Right lung (tissue), 5 donors: ENCODE measurements around the gene RTN4RL2. TPM values are rescaled to one million over a fixed set of nuclear protein-coding genes. Genes with fewer than 3 reads are reported as not detected.

Experiments
- DNase-seq, 2 donors: peaks; one replicate each; pipeline ENCODE4 v3.0.0-alpha.2; 2013
- polyA plus RNA-seq, 5 donors: library from polyadenylated mRNA; unstranded; fragments of 120-200 nt; gene quantifications; one replicate each; pipeline versions ENCODE4 v1.2.1 to v1.2.3, GENCODE V29; 2013; ENCODE audit warnings: inconsistent platforms in 1 of 5, low replicate concordance in 1 of 5; ENCODE audit not compliant: insufficient read length in 5 of 5, insufficient read depth in 1 of 5

Gene RTN4RL2
- polyA plus RNA-seq, 5 donors: 1.3 to 4.5 (median 1.6) TPM

- DNase-seq: no peak
Observed at GRCh38 chr11:57460758-57461749, 726 bp downstream of the RTN4RL2 start.

DNA sequence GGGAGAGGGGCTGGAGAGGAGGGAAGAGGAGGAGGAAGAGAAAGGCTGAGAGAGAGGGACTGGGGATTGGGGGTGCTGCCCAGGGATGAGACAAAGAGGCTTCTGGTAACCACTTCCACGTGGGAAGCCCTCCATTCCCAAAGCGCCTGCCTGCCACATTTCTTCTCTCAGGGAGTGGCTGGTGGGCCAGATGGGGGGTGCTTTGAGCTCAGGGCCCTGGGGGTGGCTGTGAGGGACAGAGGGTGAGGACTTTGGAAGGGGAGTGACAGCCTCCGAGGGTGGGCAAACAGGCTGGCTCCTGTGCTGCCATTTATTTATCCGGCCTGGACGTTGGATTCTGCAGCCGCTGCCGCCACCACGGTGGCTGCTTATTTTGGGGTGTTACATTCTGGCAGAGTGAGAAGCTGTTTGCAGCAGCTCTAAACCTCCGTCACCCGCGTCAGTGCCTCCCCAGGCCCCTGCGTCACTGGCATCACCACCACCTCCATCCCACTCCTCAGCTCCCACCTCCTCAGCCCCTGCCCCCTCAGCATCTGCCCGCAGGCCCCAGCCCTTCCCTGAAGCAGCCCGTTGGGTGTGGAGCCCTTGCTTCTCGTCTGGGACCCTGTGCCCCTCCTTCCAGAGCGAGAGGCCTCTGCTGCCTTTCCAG lies 1.6 kb downstream of the RTN4RL2 start:
- no peak for DNase-seq

DNA sequence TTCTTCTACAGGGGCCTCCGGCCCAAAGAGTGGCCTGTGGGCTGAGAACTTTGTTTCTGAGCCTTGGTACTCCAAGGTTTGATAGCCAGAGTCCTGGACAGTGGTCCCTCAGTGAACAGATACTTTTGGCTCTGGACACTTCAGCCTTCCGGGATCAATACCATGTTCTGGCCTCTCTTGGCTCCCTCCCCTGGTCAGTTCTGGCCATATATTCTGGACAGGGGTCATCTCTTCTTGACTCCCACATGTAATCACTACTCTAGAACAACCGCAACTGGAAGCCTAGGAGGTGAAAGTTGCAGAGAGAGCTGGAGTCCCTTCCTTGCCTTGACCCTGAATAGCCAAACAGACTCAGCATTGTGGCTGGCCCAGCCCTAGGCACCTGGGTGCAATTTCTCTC lies 2.3 kb downstream of the RTN4RL2 start:
- no peak for DNase-seq

DNA sequence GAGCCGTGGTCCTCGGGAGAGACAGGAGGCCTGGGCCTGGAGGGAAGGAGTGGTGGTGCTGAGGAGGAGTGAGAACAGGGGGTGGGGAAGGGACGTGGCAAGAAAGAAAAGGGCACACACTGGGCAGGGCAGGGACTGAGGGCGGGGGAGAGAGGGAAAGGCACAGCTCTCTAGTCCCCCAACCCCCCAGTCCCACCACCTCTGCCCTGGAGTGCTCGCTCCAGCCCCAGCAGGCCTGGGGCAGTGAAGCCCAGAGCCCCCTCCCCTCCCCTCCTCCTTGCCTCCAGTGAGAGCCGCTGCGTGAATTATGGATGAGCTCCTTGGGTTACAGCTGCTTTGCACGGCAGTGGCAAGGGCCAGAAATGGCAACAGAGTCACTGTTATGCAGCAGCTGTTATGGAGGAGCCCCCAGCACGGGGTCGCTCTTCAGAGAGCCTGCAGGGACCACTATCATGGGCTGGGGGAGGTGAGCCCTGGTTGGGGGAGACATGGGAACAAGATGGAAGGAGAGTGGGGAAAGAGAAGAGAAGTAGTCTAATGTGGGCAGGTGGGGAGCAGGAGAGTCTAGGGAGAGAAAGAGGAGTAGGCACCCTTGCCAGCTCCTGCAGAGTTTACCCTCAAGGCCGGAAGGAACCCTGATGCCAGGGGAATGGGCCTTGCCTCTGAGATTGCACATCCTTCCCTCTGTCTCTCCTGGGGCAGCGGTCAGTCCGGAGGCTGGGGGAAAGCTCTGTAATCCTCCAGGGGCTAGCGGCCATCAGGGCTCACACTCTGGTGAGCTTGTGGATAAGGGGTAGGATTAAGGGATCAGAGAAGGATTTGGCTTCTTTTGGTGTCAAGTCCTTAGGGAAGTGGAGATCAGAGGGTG lies 3.6 kb downstream of the RTN4RL2 start:
- no peak for DNase-seq

DNA sequence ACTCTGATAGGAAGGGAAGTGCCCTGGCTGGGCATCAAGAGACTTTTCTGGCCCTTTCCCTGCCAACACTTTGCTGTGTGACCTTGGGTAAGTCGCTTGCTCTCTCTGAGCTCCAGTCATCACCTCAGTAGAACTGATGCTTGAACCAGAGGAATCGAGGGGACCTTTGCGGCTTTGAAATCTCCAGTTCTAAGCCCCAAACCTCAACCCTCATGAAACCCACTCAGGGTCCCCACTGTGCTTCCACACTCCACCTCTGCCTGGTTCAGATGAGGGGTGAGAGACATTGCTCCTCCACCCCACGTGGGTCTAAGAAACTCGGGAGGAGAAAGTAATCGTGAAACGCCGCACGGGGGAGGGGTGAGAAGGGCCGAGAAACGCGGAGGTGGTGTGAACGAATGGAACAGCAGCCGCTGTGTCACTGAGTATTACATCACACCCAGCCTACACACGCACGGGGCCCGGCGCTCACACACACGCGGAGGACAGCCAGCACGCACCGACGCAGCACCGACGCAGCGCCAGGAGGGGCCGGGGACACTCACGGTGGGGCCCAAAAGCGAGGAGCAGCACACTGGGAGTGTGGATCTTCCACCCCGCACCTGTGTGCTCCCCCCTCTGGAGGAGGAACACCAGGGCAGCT lies 4.3 kb downstream of the RTN4RL2 start:
- DNase-seq: no peak

GRCh38 chr11:57466680-57467079 lies 6.4 kb downstream of the RTN4RL2 start:
- no peak for DNase-seq

DNA sequence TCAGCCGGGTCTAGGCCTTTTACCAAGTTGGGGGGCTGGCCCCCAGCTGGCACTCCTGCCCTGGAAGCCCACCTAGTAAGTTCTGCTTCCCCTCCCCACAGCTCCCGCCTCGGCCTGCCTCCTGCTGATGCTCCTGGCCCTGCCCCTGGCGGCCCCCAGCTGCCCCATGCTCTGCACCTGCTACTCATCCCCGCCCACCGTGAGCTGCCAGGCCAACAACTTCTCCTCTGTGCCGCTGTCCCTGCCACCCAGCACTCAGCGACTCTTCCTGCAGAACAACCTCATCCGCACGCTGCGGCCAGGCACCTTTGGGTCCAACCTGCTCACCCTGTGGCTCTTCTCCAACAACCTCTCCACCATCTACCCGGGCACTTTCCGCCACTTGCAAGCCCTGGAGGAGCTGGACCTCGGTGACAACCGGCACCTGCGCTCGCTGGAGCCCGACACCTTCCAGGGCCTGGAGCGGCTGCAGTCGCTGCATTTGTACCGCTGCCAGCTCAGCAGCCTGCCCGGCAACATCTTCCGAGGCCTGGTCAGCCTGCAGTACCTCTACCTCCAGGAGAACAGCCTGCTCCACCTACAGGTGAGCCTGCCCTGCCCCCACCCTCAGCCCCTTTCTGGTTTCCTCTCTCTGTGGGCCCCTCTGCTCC lies 7.3 kb downstream of the RTN4RL2 start:
- DNase-seq: no peak

DNA sequence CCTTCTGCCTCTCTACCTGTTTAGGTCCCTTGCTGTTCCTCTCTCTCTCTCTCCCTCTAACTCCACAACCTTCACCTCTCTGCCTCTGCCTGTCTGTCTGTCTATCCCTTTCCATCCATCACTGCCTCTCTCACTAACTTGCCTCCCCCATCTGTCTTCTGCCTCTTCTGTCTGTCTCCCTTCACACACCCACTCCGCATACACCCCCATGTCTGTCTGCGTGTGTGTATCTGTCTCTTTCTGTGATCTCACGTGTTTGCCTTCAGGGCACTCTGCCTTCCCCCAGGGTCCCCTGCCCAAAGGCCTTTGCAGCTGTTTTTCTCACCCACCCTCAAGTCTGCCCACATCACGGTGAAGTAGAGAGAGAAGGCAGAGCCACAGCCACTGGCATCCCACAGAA lies 7.9 kb downstream of the RTN4RL2 start:
- no peak for DNase-seq

GRCh38 chr11:57469268-57469667 lies 8.9 kb downstream of the RTN4RL2 start:
- no peak for DNase-seq

GRCh38 chr11:57471496-57471895 lies 11.2 kb downstream of the RTN4RL2 start:
- no peak for DNase-seq

GRCh38 chr11:57473285-57473841 lies 13.0 kb downstream of the RTN4RL2 start:
- no peak for DNase-seq

- no peak for DNase-seq
Observed at GRCh38 chr11:57474017-57474802, 13.9 kb downstream of the RTN4RL2 start.

DNA sequence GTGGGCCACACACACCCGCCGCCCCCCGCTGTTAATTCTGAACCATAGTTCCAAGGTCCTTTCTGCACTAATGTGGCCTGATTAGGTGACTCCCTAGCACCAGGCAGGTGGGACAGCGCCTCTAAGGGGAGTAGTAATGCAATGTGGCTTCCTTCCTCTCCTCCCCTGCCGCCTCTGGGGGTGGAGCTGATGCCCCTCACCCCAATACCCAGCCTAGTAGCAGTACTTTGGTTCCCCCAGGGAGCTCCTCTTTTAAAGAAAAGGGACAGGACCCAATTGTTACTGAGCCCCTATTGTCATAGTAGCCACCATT lies 14.4 kb downstream of the RTN4RL2 start:
- DNase-seq: no peak

GRCh38 chr11:57475191-57475590 lies 14.9 kb downstream of the RTN4RL2 start:
- no peak for DNase-seq

DNA sequence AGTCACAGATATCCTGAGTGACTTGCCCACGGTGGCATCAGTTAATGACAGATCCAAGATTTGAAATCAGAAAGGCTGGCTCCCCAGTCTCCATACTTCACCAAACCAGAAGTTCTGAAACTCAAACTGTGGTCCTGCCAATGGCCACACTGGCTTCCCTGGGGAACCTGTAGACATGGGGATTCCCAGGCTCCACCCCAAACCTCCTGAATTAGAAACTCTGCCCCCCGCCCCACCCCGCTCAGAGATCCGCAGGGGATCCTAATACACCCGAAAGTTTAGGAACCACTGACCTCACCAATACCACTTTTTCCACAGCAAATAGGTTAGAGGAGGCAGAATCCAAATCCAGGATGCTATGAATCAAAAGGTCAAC lies 15.3 kb downstream of the RTN4RL2 start:
- no peak for DNase-seq

GRCh38 chr11:57476047-57476756 lies 15.9 kb downstream of the RTN4RL2 start:
- DNase-seq: no peak

DNA sequence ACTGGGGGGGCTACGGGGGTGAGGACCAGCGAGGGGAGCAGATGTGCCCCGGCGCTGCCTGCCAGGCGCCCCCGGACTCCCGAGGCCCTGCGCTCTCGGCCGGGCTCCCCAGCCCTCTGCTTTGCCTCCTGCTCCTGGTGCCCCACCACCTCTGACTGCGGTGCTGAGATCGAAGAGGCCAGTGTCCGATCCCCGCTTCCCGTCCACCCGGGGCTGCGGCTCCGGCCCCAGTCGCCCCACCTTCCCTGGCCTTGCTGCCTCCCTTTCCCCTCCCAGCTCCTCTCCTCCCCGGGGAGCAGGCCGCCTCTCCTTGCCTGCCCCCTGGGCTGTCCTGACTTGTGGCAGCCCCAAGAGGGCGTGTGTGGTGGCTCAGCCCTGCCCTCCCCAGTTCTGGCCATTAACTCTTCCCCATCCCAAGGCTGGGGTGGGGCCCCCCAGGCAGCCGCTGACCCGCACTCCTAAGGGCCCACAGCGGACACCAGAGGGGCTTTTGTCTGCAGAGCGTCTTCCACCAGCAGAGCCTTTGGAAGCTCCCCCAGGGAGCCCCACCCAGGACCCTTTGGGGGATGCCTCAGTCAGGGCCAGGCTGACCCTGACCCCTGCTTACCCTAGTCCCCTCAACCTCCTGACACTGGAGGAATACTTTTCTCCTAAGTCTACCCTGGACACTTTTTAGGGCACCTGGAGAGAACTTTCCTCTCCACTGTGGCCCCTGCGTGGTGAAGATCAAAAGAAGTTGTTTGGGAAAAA lies 16.6 kb downstream of the RTN4RL2 start:
- DNase-seq: no peak

GRCh38 chr11:57477507-57478189 lies 17.3 kb downstream of the RTN4RL2 start:
- DNase-seq: no peak
